ENCODE data around the gene PAQR8.
"Not testable (repeated sequence)": the region's sequence is repeated elsewhere in the genome, so short reads cannot be mapped to it uniquely, and the experiment has no call there.

Gene PAQR8

DNA sequence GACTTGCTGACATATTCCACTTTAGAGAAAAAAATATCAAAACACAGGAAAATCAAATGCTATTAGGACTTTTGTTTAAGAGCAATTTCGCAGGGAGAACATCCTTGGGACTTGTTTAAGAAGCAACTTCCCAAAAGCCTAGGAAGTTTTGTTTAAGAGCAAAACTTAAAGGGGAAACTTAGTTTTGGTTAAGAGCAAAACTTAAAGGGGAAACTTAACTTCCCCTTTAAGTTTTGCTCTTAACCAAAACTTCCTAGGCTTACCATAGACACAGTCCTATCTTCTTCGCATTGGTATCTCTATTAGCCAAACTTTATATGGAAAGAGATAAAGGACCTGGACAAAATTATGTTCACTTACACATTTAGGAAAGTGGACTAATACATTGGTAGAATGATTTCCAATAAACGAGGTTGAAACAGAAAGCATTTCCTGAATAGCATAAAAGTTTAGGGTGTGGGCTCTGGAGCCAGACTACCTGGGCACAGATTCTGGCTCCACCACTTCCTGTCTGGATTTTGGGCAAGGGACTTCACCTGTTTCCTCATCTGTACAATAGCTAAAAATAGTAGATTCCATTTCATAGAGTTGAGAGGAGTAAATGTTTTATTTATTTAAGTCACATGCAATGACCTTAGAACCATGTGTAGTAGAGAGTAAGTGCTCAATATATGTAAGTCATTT lies 15.7 kb downstream of the PAQR8 start:
- ATAC-seq, result no peak

DNA sequence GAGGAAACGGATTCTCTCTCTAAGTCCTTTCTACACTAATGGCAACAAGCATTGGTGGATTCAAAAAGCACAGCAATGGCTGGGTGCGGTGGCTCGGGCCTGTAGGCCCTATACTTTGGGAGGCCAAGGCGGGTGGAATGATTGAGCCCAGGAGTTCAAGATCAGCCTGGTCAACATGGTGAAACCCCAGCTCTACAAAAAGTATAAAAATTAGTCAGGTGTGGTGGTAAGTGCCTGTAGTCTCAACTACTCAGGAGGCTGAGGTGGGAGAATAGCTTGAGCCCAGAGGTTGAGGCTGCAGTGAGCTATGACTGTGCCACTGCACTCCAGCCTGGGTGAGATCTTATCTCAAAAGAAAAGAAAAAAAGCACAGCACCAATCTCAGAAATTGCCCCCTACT lies 19.3 kb downstream of the PAQR8 start:
- ATAC-seq, result peak; percentile 31 to 42

DNA sequence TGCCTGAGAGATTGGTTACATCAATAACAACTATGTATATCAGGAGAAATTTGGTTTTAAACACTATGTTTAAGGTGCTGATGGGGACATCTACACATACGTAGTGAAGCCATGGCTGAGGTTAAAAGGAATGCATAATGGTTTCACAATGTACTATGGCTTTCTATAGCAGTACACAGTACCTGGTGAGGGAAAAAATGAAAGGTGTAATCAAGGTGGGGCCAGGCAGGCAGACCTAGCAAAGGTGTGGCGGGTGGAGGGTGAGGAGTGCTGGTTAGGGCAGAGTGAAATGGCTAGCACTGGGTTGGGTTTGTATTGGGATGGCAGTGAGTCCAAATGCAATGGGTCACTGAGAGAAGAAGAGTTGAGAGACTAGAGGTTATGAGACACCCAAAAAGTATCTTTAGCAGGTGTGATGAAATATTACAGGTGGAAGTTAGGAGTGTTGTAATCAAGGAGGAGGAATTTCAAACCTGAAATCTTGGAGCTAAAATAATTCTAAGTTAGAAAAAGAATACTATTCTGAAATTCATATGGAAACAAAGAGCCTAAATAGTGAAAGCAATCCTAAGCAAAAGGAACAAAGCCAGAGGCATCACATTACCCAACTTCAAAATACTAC lies 22.3 kb downstream of the PAQR8 start:
- ATAC-seq, result no peak

DNA sequence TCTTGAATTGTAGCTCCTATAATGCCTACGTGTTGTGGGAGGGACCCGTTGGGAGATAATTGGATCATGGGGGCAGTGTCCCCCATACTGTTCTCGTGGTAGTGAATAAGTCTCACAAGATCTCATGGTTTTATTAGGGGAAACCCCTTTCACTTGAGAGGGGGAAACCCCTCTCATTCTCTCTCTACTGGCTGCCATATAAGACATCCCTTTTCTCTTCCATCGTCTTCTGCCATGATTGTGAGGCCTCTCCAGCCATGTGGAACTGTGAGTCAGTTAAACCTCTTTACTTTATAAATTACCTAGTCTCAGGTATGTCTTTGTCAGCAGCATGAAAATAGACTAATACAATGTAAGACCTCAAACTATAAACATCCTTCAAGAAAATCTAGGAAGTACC lies 23.1 kb downstream of the PAQR8 start:
- ATAC-seq, result peak in 1 of 2 donors; percentile 39

- ATAC-seq, result not testable (repeated sequence)
Measured at GRCh38 chr6:52388119-52388518, 26.2 kb downstream of the PAQR8 start.

GRCh38 chr6:52388790-52389189 lies 26.8 kb downstream of the PAQR8 start:
- no peak for ATAC-seq

DNA sequence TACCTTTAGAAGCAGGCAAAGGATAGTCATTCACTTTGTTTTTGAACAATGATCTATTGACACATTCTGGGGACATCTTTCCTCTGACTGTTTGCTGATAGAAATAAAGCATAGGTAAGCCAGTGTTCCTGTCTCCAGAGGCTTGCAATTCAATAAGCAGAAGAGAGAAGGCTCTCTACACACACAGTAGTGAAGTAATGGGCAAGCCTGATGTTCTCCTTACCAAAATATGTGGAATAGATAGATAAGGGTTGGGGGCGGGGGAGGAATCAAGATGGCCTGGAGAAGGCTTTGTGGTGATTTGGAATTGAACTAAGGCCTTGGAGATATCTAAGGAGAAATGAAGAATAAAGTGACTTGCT lies 27.3 kb downstream of the PAQR8 start:
- ATAC-seq, result no peak

GRCh38 chr6:52389626-52390360 lies 27.8 kb downstream of the PAQR8 start:
- ATAC-seq, result peak; percentile 40 to 50

DNA sequence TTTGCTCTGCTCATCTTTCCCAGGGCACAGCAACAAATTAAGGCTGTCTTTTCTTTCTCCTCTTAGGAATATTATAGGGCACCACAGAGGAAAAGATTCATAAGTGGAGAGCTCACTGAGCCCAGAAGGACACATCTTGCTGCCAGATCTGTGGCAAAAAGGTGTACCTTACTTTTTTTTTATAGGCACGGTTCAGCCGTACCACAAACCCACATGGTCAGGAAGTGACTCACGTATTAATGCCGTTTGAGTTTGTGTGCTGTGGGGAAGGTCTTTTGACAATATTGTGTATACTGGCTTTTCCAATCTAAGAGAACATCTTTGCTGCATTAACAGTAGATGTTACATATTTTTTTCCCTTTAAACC lies 28.4 kb downstream of the PAQR8 start:
- ATAC-seq, result peak; percentile 61 to 68

GRCh38 chr6:52391599-52391998 lies 29.6 kb downstream of the PAQR8 start:
- ATAC-seq, result no peak

DNA sequence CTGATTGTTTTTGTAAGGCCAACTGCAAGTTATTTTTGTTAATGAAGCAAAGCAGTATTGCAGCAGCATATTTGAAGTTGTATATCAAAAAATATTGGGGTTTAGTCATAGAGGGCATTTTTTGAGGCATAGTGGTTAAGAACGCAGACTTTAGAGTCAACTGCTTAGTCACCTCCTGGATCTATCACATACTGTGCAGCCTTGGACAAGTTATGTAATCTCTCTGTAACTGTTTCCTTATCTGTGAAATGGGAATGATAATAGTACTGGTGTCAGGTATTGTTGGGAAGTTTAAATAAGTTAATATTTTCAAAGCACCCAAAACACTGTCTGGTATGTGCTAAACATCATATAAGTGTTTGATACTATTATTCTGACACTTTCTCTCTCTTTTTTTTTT lies 31.0 kb downstream of the PAQR8 start:
- ATAC-seq, result peak; percentile 63 to 71

DNA sequence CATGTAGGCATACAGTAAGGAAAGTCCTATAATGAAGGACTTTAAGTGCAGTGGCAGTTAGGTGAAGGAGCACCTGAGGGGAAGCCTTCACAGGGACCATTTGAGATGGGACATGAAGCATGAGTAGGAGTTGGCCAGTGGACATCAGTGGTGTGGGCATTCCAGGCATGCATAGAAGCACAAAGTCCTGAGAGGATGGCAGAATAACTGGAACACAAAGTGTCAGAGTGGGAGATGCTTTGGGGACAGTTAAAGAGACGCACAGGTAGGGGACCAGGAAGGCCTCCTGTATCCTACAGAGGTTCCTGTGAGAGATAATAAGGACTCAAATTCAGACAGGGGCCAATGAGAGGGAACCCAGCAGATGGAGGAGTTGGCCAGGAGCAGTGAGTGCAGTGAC lies 31.8 kb downstream of the PAQR8 start:
- ATAC-seq, result no peak

GRCh38 chr6:52394251-52394666 lies 32.3 kb downstream of the PAQR8 start:
- ATAC-seq, result peak; percentile 47 to 56

GRCh38 chr6:52395969-52396368 lies 34.0 kb downstream of the PAQR8 start:
- ATAC-seq, result no peak

GRCh38 chr6:52399511-52400312 lies 37.8 kb downstream of the PAQR8 start:
- ATAC-seq, result peak; percentile 56 to 63

DNA sequence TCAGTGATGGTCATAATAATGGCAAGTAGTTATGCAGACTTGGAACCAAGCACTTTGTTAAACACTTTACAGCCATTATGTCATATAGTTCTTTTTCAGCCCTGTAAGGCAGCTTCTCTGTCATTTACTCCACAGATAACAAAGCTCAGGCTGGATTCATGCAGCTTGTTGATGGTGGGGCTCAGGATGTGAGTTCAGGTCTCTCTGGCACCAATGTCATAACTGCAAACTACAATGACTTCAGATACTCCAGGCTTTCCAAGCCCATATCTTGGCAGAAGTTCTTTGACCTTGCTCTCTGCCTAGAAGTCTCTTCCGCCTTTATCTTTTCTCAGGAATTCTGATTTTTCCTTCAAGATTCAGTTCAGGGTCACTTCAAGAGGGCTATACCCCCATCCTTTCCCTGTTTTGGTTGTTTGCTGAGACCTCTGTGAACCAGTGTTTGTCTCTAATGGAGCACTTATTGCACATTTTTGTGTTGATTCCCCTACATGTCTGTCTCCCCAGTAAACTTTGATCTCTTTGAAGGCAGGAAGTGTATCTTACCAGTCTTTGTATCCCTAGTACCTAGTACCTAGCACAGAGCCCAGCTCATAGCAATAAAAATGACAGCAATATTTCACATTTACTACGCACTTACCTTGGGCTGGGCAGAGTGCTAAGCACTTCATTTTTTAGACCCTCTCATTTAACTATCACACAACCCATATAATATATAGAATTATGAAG lies 38.5 kb downstream of the PAQR8 start:
- ATAC-seq, result no peak

DNA sequence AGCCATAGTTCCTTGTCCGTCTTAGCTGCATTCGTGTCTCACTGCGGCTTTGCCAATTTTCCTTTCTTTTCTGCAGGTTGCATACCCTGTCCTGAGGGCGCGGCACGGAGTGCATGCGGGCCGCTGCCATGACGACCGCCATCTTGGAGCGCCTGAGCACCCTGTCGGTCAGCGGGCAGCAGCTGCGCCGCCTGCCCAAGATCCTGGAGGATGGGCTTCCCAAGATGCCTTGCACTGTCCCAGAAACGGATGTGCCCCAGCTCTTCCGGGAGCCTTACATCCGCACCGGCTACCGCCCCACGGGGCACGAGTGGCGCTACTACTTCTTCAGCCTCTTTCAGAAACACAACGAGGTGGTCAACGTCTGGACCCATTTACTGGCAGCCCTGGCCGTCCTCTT lies 41.1 kb downstream of the PAQR8 start:
- no peak for ATAC-seq

DNA sequence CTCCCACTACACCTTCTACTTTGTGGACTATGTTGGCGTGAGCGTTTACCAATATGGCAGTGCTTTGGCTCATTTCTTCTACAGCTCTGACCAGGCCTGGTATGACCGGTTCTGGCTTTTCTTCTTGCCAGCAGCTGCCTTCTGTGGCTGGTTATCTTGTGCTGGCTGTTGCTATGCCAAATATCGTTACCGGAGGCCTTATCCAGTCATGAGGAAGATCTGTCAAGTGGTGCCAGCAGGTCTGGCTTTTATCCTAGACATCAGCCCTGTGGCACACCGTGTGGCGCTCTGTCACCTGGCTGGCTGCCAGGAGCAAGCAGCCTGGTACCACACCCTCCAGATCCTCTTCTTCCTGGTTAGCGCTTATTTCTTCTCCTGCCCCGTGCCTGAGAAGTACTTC lies 41.7 kb downstream of the PAQR8 start:
- ATAC-seq, result no peak

DNA sequence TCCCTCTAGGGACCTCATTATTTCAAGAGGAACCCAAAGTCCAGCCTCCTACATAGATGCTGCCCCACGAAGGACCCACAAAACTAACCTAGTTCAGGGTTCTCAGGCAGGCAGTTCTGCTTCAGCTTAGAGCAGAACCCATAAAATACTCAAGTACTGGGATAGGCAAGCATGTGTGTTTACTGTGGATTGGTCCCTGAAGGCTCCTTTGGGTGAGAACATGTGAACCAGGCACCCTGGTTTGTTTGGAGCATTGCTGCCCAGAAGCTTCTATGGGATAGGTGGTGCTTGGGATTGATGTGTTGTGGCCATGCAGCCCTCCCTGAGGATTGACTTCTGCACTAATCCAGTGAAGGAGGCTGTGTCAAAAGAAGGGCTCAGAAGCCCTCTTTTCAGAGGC lies 43.3 kb downstream of the PAQR8 start:
- no peak for ATAC-seq

DNA sequence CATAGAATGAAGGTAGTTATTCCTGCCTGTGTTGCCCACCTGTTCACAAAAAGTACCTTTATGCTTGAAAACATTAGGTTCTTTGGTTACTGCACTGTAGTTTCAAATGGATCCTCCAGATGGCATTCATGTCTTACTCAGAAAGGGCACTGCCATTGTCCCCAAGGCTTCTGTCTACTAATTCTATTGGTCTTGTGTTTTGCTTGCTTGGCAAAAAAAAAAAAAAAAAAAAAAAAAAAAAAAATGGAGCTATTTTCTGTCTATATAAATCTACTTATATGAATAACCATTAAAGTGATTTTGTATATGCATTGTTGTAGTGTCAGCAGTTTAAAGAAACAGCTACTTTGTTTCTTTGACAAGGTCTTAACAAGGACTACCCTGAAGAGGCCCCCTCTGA lies 45.5 kb downstream of the PAQR8 start:
- peak in 1 of 2 donors; percentile 56 for ATAC-seq

DNA sequence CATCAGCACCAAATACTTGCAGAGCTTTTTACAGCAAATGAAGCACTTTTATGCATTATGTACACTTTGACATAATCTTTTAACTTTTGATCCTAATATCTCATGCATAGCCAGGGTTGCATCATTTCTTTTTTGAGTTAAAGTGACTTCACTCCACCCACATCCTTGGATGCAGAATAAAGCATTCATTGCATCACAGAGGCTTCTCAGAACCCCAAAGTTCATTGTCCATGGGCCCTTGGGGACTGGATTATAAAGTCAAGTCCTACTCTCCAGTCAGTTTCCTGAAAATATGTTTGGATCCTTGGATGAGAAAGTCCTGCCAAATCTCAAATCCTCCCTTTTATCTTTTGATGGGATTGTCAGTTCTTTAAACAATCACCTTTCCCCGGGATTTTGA lies 47.5 kb downstream of the PAQR8 start:
- no peak for ATAC-seq

GRCh38 chr6:52410979-52411378 lies 49.0 kb downstream of the PAQR8 start:
- no peak for ATAC-seq

- ATAC-seq, result no peak
Measured at GRCh38 chr6:52411911-52412310, 50.0 kb downstream of the PAQR8 start.
